ENCODE measurements around the gene DYNLL2.

The DYNLL2 gene

GRCh38 chr17:58086953-58087352, 3.7 kb downstream of the DYNLL2 start:
- Histone ChIP-seq H3K27me3 (ENCODE audit: control insufficient read depth, insufficient read depth, low read length) (no peaks in the 10 kb centered on the region), H3K4me1 (ENCODE audit: control insufficient read depth, insufficient read depth, low read length) (peaks cover 9% of the 10 kb centered on the region), H3K4me3 (ENCODE audit: low read length) (no peak overlapping the region), H3K9me3 (ENCODE audit: control insufficient read depth, insufficient read depth, low read length) (no peaks in the 10 kb centered on the region), H3K36me3 (ENCODE audit: control insufficient read depth, insufficient read depth, low read length) (peaks cover 33% of the 10 kb centered on the region), H3K27ac (ENCODE audit: low read length) (no peak overlapping the region)
- DNase-seq (ENCODE audit: low read depth, low spot score) = no peak
- no CpG with 5 or more reads among the region's 8 CpGs for WGBS (ENCODE audit: insufficient coverage, insufficient read length)

- Histone ChIP-seq H3K36me3 (ENCODE audit: control insufficient read depth, insufficient read depth, low read length) (peaks cover 35% of the 10 kb centered on the region), H3K4me3 (ENCODE audit: low read length) (no peak overlapping the region), H3K4me1 (ENCODE audit: control insufficient read depth, insufficient read depth, low read length) (peaks cover 7% of the 10 kb centered on the region), H3K9me3 (ENCODE audit: control insufficient read depth, insufficient read depth, low read length) (no peaks in the 10 kb centered on the region), H3K27ac (ENCODE audit: low read length) (no peak overlapping the region), H3K27me3 (ENCODE audit: control insufficient read depth, insufficient read depth, low read length) (no peaks in the 10 kb centered on the region)
- no peak for DNase-seq (ENCODE audit: low read depth, low spot score)
- WGBS (ENCODE audit: insufficient coverage, insufficient read length) = no CpG with 5 or more reads among the region's 5 CpGs
These were observed 5.4 kb downstream of the DYNLL2 start for GRCh38 chr17:58088624-58089023.

- WGBS (ENCODE audit: insufficient coverage, insufficient read length) = no CpG with 5 or more reads among the region's 11 CpGs
- Histone ChIP-seq H3K36me3 (ENCODE audit: control insufficient read depth, insufficient read depth, low read length) (peaks cover 35% of the 10 kb centered on the region), H3K4me1 (ENCODE audit: control insufficient read depth, insufficient read depth, low read length) (peaks cover 7% of the 10 kb centered on the region)
These were observed 5.9 kb downstream of the DYNLL2 start for GRCh38 chr17:58089111-58089510.

GRCh38 chr17:58091024-58091567, 7.9 kb downstream of the DYNLL2 start:
- no peak for DNase-seq (ENCODE audit: low read depth, low spot score)
- H3K27me3 ChIP-seq (ENCODE audit: control insufficient read depth, insufficient read depth, low read length) = no peaks in the 10 kb centered on the region
- no peaks in the 10 kb centered on the region for H3K9me3 ChIP-seq (ENCODE audit: control insufficient read depth, insufficient read depth, low read length)
- WGBS (ENCODE audit: insufficient coverage, insufficient read length) = no CpG with 5 or more reads among the region's 2 CpGs
- H3K4me3 ChIP-seq (ENCODE audit: low read length) = no peak overlapping the region
- peaks cover 29% of the 10 kb centered on the region for H3K36me3 ChIP-seq (ENCODE audit: control insufficient read depth, insufficient read depth, low read length)
- H3K4me1 ChIP-seq (ENCODE audit: control insufficient read depth, insufficient read depth, low read length) = no peaks in the 10 kb centered on the region; the same call in 1 of the 2 replicates
- no peak overlapping the region for H3K27ac ChIP-seq (ENCODE audit: low read length)

More at GRCh38 chr17:58089111-58089510, 5.9 kb downstream of the DYNLL2 start:
- no peaks in the 10 kb centered on the region for H3K27me3 ChIP-seq (ENCODE audit: control insufficient read depth, insufficient read depth, low read length)
- no peak for DNase-seq (ENCODE audit: low read depth, low spot score)
- H3K9me3 ChIP-seq (ENCODE audit: control insufficient read depth, insufficient read depth, low read length) = no peaks in the 10 kb centered on the region
- H3K27ac ChIP-seq (ENCODE audit: low read length) = no peak overlapping the region
- no peak overlapping the region for H3K4me3 ChIP-seq (ENCODE audit: low read length)

GRCh38 chr17:58092101-58092796, 9.0 kb downstream of the DYNLL2 start:
- no peak for DNase-seq (ENCODE audit: low read depth, low spot score)
- no CpG with 5 or more reads among the region's 4 CpGs for WGBS (ENCODE audit: insufficient coverage, insufficient read length)
- Histone ChIP-seq H3K27me3 (ENCODE audit: control insufficient read depth, insufficient read depth, low read length) (no peaks in the 10 kb centered on the region), H3K27ac (ENCODE audit: low read length) (no peak overlapping the region), H3K9me3 (ENCODE audit: control insufficient read depth, insufficient read depth, low read length) (no peaks in the 10 kb centered on the region), H3K4me3 (ENCODE audit: low read length) (no peak overlapping the region), H3K36me3 (ENCODE audit: control insufficient read depth, insufficient read depth, low read length) (peaks cover 22% of the 10 kb centered on the region), H3K4me1 (ENCODE audit: control insufficient read depth, insufficient read depth, low read length) (no peaks in the 10 kb centered on the region; the same call in 1 of the 2 replicates)

GRCh38 chr17:58092797-58093385, 9.7 kb downstream of the DYNLL2 start:
- Histone ChIP-seq H3K27ac (ENCODE audit: low read length) (no peak overlapping the region), H3K36me3 (ENCODE audit: control insufficient read depth, insufficient read depth, low read length) (peaks cover 22% of the 10 kb centered on the region), H3K27me3 (ENCODE audit: control insufficient read depth, insufficient read depth, low read length) (no peaks in the 10 kb centered on the region), H3K4me1 (ENCODE audit: control insufficient read depth, insufficient read depth, low read length) (no peaks in the 10 kb centered on the region; the same call in 1 of the 2 replicates), H3K9me3 (ENCODE audit: control insufficient read depth, insufficient read depth, low read length) (no peaks in the 10 kb centered on the region), H3K4me3 (ENCODE audit: low read length) (no peak overlapping the region)
- WGBS (ENCODE audit: insufficient coverage, insufficient read length) = no CpG with 5 or more reads among the region's 7 CpGs
- no peak for DNase-seq (ENCODE audit: low read depth, low spot score)

- peaks cover 15% of the 10 kb centered on the region for H3K36me3 ChIP-seq (ENCODE audit: control insufficient read depth, insufficient read depth, low read length)
These were observed 10.9 kb downstream of the DYNLL2 start for GRCh38 chr17:58094118-58094517.

GRCh38 chr17:58096892-58097291, 13.7 kb downstream of the DYNLL2 start:
- H3K4me3 ChIP-seq (ENCODE audit: low read length) = no peak overlapping the region
- no peak for DNase-seq (ENCODE audit: low read depth, low spot score)
- no peak overlapping the region for H3K27ac ChIP-seq (ENCODE audit: low read length)
- H3K36me3 ChIP-seq (ENCODE audit: control insufficient read depth, insufficient read depth, low read length) = peaks cover 3% of the 10 kb centered on the region; the same call in 1 of the 2 replicates
- no peaks in the 10 kb centered on the region; the same call in 1 of the 2 replicates for H3K4me1 ChIP-seq (ENCODE audit: control insufficient read depth, insufficient read depth, low read length)
- no peaks in the 10 kb centered on the region for H3K27me3 ChIP-seq (ENCODE audit: control insufficient read depth, insufficient read depth, low read length)
- H3K9me3 ChIP-seq (ENCODE audit: control insufficient read depth, insufficient read depth, low read length) = no peaks in the 10 kb centered on the region
- WGBS (ENCODE audit: insufficient coverage, insufficient read length) = no CpG with 5 or more reads among the region's 4 CpGs

More at GRCh38 chr17:58094118-58094517, 10.9 kb downstream of the DYNLL2 start:
- H3K4me1 ChIP-seq (ENCODE audit: control insufficient read depth, insufficient read depth, low read length) = no peaks in the 10 kb centered on the region; the same call in 1 of the 2 replicates
- WGBS (ENCODE audit: insufficient coverage, insufficient read length) = no CpG with 5 or more reads among the region's 4 CpGs
- no peak for DNase-seq (ENCODE audit: low read depth, low spot score)
- no peak overlapping the region for H3K4me3 ChIP-seq (ENCODE audit: low read length)
- H3K27ac ChIP-seq (ENCODE audit: low read length) = no peak overlapping the region
- no peaks in the 10 kb centered on the region for H3K9me3 ChIP-seq (ENCODE audit: control insufficient read depth, insufficient read depth, low read length)
- no peaks in the 10 kb centered on the region for H3K27me3 ChIP-seq (ENCODE audit: control insufficient read depth, insufficient read depth, low read length)

GRCh38 chr17:58097384-58098088, 14.3 kb downstream of the DYNLL2 start:
- H3K36me3 ChIP-seq (ENCODE audit: control insufficient read depth, insufficient read depth, low read length) = no peaks in the 10 kb centered on the region; the same call in 1 of the 2 replicates
- no peaks in the 10 kb centered on the region for H3K27me3 ChIP-seq (ENCODE audit: control insufficient read depth, insufficient read depth, low read length)
- no peak overlapping the region for H3K27ac ChIP-seq (ENCODE audit: low read length)
- no peak overlapping the region for H3K4me3 ChIP-seq (ENCODE audit: low read length)
- no peaks in the 10 kb centered on the region for H3K9me3 ChIP-seq (ENCODE audit: control insufficient read depth, insufficient read depth, low read length)
- DNase-seq (ENCODE audit: low read depth, low spot score) = no peak
- no peaks in the 10 kb centered on the region; the same call in 1 of the 2 replicates for H3K4me1 ChIP-seq (ENCODE audit: control insufficient read depth, insufficient read depth, low read length)

GRCh38 chr17:58100506-58100905, 17.3 kb downstream of the DYNLL2 start:
- DNase-seq (ENCODE audit: low read depth, low spot score) = no peak
- Histone ChIP-seq H3K27me3 (ENCODE audit: control insufficient read depth, insufficient read depth, low read length) (no peaks in the 10 kb centered on the region), H3K27ac (ENCODE audit: low read length) (no peak overlapping the region), H3K9me3 (ENCODE audit: control insufficient read depth, insufficient read depth, low read length) (no peaks in the 10 kb centered on the region), H3K4me1 (ENCODE audit: control insufficient read depth, insufficient read depth, low read length) (no peaks in the 10 kb centered on the region), H3K36me3 (ENCODE audit: control insufficient read depth, insufficient read depth, low read length) (no peaks in the 10 kb centered on the region), H3K4me3 (ENCODE audit: low read length) (no peak overlapping the region)
